Measurements from ENCODE around the gene OR5H1. TPM values are rescaled to one million over a fixed set of nuclear protein-coding genes. Genes with fewer than 3 reads are reported as not detected.
"Not testable (repeated sequence)": the region's sequence is repeated elsewhere in the genome, so short reads cannot be mapped to it uniquely, and the experiment has no call there.

Gene OR5H1
- not detected in 2 replicates for total RNA-seq

DNA sequence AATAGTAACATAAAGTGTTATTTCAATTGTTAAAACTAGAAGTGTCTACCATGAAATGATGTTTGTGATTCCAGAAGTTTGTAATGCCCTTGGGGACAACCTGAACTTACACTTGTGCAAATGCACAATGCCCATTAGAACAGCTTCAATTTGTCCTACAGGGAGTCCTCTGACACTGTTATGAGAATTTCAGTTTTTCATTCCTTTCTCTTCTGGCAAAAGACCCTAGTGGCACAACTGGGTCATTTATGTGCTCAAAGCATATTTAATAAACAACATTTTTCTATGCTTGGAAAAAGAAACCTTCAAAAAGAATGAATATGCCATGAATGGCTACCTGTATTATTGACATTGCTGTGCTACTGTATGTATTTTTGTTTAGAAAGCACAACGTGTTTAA lies at the start of gene OR5H1:
TSS of gene OR5H1 (plus strand) at position 301 of the 400 bp plus-strand sequence. CDS start 1,977 bp downstream, outside the sequence.
- Mint-ChIP-seq H3K4me3 (no peak within 1 kb of the TSS), H3K9me3 (no peaks in the 10 kb centered on the region), H3K4me1 (no peaks in the 10 kb centered on the region), H3K27me3 (peaks cover 4% of the 10 kb centered on the region), H3K36me3 (ENCODE audit: low read depth) (no peaks in the 10 kb centered on the region), H3K27ac (no peak within 1 kb of the TSS)
- DNase-seq = no peak
- intact Hi-C loops (cut with micrococcal nuclease) = no loop called here

GRCh38 chr3:98086873-98087272 lies 43.6 kb upstream of the OR5H1 start, which contains the start of gene OR5AC2:
OR5AC2 (plus strand) TSS chr3:98087173; CDS start chr3:98087173, 0 bp downstream.
- Mint-ChIP-seq H3K4me3 (no peak within 1 kb of the TSS), H3K4me1 (no peaks in the 10 kb centered on the region), H3K36me3 (ENCODE audit: low read depth) (no peaks in the 10 kb centered on the region), H3K27ac (no peak within 1 kb of the TSS), H3K9me3 (no peaks in the 10 kb centered on the region), H3K27me3 (peaks cover 4% of the 10 kb centered on the region)
- intact Hi-C loops (cut with micrococcal nuclease) = no loop called here
- no peak for DNase-seq

DNA sequence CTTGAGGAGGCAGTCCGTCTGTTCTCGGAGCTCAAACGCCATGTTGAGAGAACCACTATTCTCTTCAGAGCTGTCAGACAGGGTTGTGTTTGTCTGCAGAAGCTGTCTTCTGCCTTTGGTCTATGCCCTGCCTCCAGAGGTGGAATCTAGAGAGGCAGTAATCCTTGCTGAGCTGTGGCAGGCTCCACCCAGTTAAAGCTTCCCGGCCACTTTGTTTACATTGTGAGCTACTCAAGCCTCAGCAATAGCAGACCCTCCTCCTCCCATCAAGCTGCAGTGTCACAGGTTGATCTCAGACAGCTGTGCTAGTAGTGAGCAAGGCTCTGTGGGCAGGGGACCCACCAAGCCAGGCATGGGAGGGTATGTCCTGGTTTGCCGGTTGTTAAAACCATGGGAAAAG lies 34.6 kb upstream of the OR5H1 start:
- H3K27me3 Mint-ChIP-seq = peaks cover 4% of the 10 kb centered on the region
- no peaks in the 10 kb centered on the region for H3K4me1 Mint-ChIP-seq
- H3K9me3 Mint-ChIP-seq = no peaks in the 10 kb centered on the region
- H3K36me3 Mint-ChIP-seq (ENCODE audit: low read depth) = no peaks in the 10 kb centered on the region
- no peak overlapping the region for H3K4me3 Mint-ChIP-seq
- no peak for DNase-seq
- H3K27ac Mint-ChIP-seq = no peak overlapping the region
- intact Hi-C loops (cut with micrococcal nuclease) = no loop called here

GRCh38 chr3:98099848-98100247 lies 30.7 kb upstream of the OR5H1 start:
- H3K4me3 Mint-ChIP-seq = no peak overlapping the region

DNA sequence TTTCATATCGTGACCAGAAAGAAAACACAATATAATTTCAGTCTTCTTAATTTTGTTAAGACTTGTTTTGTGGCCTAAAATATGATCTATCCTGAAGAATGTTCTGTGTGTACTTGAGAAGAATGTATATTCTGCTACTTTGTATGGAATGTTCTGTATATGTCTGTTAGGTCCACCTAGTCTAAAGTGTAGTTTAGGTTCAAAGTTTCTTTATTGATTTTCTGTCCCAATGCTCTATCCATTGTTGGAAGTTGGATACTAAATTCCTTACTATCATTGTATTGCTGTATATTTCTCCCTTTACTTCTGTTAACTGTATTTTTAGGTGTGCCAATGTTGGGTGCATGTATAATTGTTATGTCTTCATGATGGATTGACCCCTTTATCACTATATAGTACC lies 22.4 kb upstream of the OR5H1 start:
- intact Hi-C loops (cut with micrococcal nuclease) = no loop called here
- no peak for DNase-seq
- Mint-ChIP-seq H3K4me1 (no peaks in the 10 kb centered on the region), H3K27ac (no peak overlapping the region), H3K27me3 (peaks cover 6% of the 10 kb centered on the region), H3K4me3 (no peak overlapping the region), H3K36me3 (ENCODE audit: low read depth) (no peaks in the 10 kb centered on the region), H3K9me3 (no peaks in the 10 kb centered on the region)

More at GRCh38 chr3:98099848-98100247, 30.7 kb upstream of the OR5H1 start:
- Mint-ChIP-seq H3K27ac (no peak overlapping the region), H3K4me1 (no peaks in the 10 kb centered on the region), H3K27me3 (peaks cover 4% of the 10 kb centered on the region), H3K9me3 (no peaks in the 10 kb centered on the region), H3K36me3 (ENCODE audit: low read depth) (no peaks in the 10 kb centered on the region)
- intact Hi-C loops (cut with micrococcal nuclease) = no loop called here
- DNase-seq = no peak

DNA sequence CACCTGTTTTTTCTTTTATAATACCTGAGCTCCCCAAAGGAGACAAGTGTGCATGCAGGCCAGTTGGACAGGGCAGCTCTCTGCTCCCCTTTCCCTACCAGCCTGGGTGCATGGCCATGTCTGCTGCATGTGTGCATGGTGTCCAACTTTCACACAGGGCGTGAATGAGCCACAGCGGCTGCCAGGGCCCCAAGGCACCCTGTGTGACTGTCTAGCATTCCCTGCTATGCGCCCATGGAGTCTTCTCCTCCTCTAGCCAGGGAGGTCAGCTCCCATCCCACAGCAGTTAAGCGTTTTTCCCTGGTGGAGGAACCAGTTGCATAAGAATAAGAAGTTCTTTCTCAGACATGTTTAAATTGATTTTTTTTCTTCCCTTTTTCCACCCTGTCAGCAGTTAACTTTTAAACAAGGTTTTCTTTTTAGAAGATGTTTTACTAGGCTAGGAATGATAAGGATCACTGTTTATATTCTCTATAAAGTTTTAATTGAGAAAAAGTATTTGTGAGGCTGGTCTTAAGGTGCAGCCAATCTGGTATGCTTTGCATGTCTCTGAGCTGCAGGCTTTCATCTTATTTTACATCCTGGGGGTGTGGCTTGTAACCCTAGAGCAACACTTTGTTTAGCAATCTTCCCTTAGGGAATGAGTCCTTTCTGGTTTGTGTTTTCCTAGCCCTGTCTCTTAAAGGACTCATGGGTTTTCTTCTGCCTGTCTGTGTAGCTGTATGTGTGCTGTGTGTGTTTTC lies 20.5 kb upstream of the OR5H1 start:
- peaks cover 6% of the 10 kb centered on the region for H3K27me3 Mint-ChIP-seq
- H3K4me1 Mint-ChIP-seq = no peaks in the 10 kb centered on the region
- intact Hi-C loops (cut with micrococcal nuclease) = no loop called here
- no peaks in the 10 kb centered on the region for H3K9me3 Mint-ChIP-seq
- DNase-seq = no peak
- H3K4me3 Mint-ChIP-seq = no peak overlapping the region
- H3K36me3 Mint-ChIP-seq (ENCODE audit: low read depth) = no peaks in the 10 kb centered on the region
- H3K27ac Mint-ChIP-seq = no peak overlapping the region

DNA sequence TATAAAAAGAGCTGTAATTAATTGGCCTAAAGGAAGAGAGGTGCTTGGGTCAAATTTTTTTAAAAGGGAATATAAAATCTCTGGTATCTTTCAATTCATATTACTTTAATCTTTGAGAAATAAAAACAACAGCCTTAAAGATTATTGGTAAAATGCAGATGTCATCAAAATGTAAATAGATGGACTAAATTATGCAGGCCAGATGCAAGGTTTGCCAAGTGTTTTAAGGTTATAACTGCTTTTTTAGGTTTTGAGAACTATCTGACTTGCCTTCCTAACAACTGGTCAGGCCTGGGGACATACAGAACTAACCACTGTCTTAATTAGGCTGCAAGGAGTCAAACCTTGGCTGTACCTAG lies 20.0 kb upstream of the OR5H1 start:
- Mint-ChIP-seq H3K9me3 (no peaks in the 10 kb centered on the region), H3K36me3 (ENCODE audit: low read depth) (no peaks in the 10 kb centered on the region), H3K4me1 (no peaks in the 10 kb centered on the region), H3K27me3 (peaks cover 6% of the 10 kb centered on the region), H3K4me3 (no peak overlapping the region), H3K27ac (no peak overlapping the region)
- DNase-seq = no peak
- intact Hi-C loops (cut with micrococcal nuclease) = no loop called here

DNA sequence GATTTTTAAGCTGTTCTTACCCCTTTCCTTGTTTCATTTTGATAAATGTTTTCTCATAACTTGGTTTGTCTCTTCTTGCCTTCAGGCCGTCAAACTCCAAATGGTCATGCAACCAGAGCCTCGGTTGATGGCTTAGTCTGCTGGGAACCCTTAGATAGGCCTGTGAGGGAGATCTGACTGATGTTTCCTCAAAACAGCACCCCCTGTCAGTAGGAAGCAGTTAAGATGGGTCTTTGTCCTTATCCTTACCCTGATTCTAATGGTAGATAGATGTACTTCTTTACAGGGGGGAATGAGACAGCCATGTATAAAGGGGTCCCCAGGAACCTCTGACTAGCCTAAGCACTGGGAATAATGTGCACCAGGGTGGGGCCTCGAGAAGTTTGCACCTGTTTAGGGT lies 16.3 kb upstream of the OR5H1 start:
- no peaks in the 10 kb centered on the region for H3K9me3 Mint-ChIP-seq
- no peak for DNase-seq
- no peaks in the 10 kb centered on the region for H3K36me3 Mint-ChIP-seq (ENCODE audit: low read depth)
- no peak overlapping the region for H3K27ac Mint-ChIP-seq
- intact Hi-C loops (cut with micrococcal nuclease) = no loop called here
- H3K27me3 Mint-ChIP-seq = peaks cover 2% of the 10 kb centered on the region
- no peak overlapping the region for H3K4me3 Mint-ChIP-seq
- H3K4me1 Mint-ChIP-seq = no peaks in the 10 kb centered on the region

GRCh38 chr3:98115717-98116116 lies 14.8 kb upstream of the OR5H1 start:
- H3K9me3 Mint-ChIP-seq = no peaks in the 10 kb centered on the region

DNA sequence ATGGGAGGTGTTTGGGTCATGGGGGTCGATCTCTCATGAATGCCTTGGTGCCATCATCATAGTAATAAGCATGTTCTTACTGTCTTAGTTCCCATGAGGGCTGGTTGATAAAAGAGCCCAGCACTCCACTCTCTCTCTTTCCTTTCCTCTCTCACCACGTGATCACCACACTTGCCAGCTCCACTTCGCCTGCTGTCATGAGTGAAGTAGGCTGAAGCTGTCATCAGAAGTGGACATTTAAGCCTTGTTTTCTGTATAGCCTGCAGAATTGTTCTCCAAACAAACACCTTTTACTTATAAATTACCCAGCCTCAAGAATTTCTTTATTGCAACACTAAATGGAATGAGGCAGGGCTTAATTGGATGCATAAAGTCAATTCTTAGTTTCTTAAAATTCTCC lies 6.1 kb downstream of the OR5H1 start:
- no peak overlapping the region for H3K4me3 Mint-ChIP-seq
- intact Hi-C loops (cut with micrococcal nuclease) = no loop called here

More at GRCh38 chr3:98115717-98116116, 14.8 kb upstream of the OR5H1 start:
- Mint-ChIP-seq H3K27me3 (peaks cover 2% of the 10 kb centered on the region), H3K27ac (no peak overlapping the region), H3K4me3 (no peak overlapping the region), H3K36me3 (ENCODE audit: low read depth) (no peaks in the 10 kb centered on the region), H3K4me1 (no peaks in the 10 kb centered on the region)
- intact Hi-C loops (cut with micrococcal nuclease) = no loop called here
- no peak for DNase-seq

DNA sequence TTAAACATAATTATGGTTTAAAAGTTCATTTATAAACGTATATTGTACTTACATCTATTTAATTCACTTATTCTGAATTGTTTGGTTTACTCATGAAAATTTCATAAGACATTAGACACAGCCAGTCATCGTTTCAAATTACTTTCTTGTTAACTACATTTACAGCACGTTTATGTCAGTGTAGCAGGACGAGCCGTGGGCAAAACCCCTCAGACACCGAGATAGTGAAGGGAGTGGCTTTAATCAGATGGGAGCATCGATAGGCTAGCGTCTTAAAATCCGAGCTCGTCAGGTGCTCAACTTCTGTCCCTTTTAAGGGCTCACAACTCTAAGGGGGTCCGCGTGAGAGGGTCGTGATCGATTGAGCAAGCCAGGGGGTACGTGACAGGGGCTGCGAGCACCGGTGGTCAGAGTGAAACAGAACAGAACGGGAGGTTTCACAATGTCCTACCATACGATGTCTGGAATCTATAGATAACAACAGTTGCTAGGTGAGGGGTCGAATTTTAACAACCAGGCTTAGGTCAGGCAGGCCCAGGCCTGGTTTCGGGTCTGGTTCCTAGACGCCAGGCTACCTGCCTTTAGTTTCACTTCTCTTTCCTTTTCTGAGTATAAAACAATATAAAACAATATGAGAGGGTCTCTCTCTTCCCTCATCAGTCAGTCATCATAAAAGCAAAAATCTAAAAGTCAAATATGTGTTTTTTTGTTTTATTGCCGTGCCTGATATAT lies 7.5 kb downstream of the OR5H1 start:
- H3K4me1 Mint-ChIP-seq; H3K27me3 Mint-ChIP-seq; H3K4me3 Mint-ChIP-seq; DNase-seq; H3K27ac Mint-ChIP-seq; H3K9me3 Mint-ChIP-seq; H3K36me3 Mint-ChIP-seq (ENCODE audit: low read depth); intact Hi-C loops (cut with micrococcal nuclease): not testable (repeated sequence)

More for the DNA sequence above, 6.1 kb downstream of the OR5H1 start:
- no peak for DNase-seq
- no peak overlapping the region for H3K27ac Mint-ChIP-seq
- no peaks in the 10 kb centered on the region for H3K4me1 Mint-ChIP-seq
- no peaks in the 10 kb centered on the region for H3K36me3 Mint-ChIP-seq (ENCODE audit: low read depth)
- peaks cover 3% of the 10 kb centered on the region for H3K27me3 Mint-ChIP-seq
- no peaks in the 10 kb centered on the region for H3K9me3 Mint-ChIP-seq

DNA sequence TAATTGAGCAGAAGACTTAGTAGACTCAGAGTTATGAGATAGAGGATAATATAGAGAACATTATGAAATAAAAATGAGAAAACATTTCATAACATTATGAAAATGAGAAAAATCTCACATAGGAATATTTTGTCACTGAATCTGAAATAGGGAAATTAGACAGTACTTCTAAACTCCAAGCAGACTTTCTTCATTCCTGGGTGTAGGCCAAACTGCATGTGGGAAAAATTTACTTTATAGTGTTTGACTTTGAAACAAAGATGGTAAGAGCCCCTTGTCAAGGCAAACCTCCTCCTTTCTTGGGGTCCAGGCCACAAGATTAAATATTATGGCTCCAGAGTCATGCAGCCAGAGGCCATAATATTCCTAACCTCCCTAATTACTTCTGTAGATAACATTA lies 10.0 kb downstream of the OR5H1 start:
- DNase-seq = no peak
- Mint-ChIP-seq H3K27ac (no peak overlapping the region), H3K36me3 (ENCODE audit: low read depth) (no peaks in the 10 kb centered on the region), H3K27me3 (peaks cover 3% of the 10 kb centered on the region), H3K4me3 (no peak overlapping the region), H3K9me3 (no peaks in the 10 kb centered on the region), H3K4me1 (no peaks in the 10 kb centered on the region)
- intact Hi-C loops (cut with micrococcal nuclease) = no loop called here

DNA sequence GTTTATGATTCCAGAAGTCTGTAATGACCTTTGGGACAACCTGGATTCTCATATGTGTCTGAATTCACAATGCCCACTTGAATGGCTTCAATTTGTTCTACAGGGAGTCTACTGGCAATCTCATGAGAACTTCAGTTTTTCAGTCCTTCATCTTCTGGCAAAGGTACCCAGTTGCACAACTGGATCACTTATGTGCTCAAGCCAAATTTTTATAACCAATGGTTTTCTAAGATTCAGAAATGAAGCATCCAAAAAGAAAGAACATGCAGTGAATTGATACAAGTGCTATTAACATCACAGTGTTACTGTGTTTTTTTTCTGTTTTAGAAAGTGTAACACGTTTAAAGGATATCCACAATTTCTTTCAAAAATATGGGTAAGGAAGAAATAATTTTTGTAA lies 16.7 kb downstream of the OR5H1 start, which contains the start of gene OR5H14:
TSS of gene OR5H14 (plus strand) at position 301 of the 400 bp plus-strand sequence. CDS start 1,907 bp downstream, outside the sequence.
- no peaks in the 10 kb centered on the region for H3K4me1 Mint-ChIP-seq
- DNase-seq = no peak
- peaks cover 3% of the 10 kb centered on the region for H3K27me3 Mint-ChIP-seq
- peaks cover 4% of the 10 kb centered on the region for H3K9me3 Mint-ChIP-seq
- intact Hi-C loops (cut with micrococcal nuclease) = no loop called here
- H3K27ac Mint-ChIP-seq = no peak within 1 kb of the TSS
- H3K36me3 Mint-ChIP-seq (ENCODE audit: low read depth) = no peaks in the 10 kb centered on the region
- no peak within 1 kb of the TSS for H3K4me3 Mint-ChIP-seq

DNA sequence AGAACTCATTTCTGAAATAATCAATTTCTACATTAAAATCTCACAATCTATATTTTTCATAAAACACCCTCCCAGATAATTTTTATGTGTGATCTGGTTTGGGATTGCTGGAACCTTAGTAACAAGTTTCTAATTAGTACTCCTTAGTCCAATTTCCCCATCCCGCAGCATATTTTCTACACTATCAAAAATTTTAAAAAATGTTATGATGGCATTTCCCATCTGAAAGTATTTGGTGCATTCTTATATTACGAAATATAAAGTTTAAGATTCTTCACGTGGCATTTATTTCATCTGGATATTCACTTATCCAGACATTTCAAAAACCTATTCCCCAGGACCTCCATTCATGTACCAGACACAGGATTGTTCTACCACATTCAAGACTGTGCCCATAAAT lies 18.2 kb downstream of the OR5H1 start:
- H3K4me3 Mint-ChIP-seq = no peak overlapping the region
- peaks cover 4% of the 10 kb centered on the region for H3K9me3 Mint-ChIP-seq
- DNase-seq = no peak
- no peak overlapping the region for H3K27ac Mint-ChIP-seq
- no peaks in the 10 kb centered on the region for H3K36me3 Mint-ChIP-seq (ENCODE audit: low read depth)
- H3K4me1 Mint-ChIP-seq = no peaks in the 10 kb centered on the region
- intact Hi-C loops (cut with micrococcal nuclease) = no loop called here
- peaks cover 3% of the 10 kb centered on the region for H3K27me3 Mint-ChIP-seq

All from activated CD4-positive, alpha-beta T cell treated with anti-CD3 and anti-CD28 coated beads, Interleukin-2, amount 10 ng/mL, durations not matched to agents 24 days and 14 days (primary cell).